ENCODE data around the gene MSI1. TPM values are rescaled to one million over a fixed set of nuclear protein-coding genes. Genes with fewer than 3 reads are reported as not detected.

MSI1 gene
- total RNA-seq, 1 experiment from 2014 or later, result 1.7 TPM

DNA sequence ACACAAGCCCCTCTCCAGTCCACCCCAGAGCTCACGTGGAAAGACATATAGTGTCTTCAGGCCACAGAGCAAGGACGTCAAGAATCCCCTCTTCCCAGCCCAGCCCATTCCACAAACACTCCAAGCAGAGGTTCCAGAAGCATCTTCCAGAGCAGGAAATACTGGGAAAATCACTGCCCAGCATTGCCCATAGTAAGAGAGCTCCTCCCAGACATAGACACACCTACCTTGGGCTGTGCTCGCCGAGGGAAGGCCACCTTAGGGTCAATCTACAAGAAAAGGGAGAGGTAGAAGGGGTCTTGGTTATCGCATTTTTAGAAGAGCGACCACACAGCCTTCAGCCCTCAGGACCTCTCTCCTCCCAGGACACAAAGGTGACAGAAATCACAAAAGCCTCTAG is 4.5 kb downstream of the MSI1 start:
- Histone ChIP-seq H3K27ac (no peak overlapping the region), H3K79me2 (ENCODE audit: low read depth) (no peaks in the 10 kb centered on the region), H4K20me1 (ENCODE audit: insufficient read depth) (no peaks in the 10 kb centered on the region), H3F3A (ENCODE audit: insufficient read depth, low read depth) (no peaks in the 10 kb centered on the region), H3K9me2 (ENCODE audit: insufficient read depth) (no peaks in the 10 kb centered on the region), H3K27me3 (ENCODE audit: insufficient read depth, low read depth) (peaks cover 10% of the 10 kb centered on the region), H3K4me2 (no peak overlapping the region), H3K4me1 (replicated peaks; ENCODE audit: insufficient read depth) (no peaks in the 10 kb centered on the region), H3K36me3 (ENCODE audit: low read depth) (no peaks in the 10 kb centered on the region), H2AFZ (no peak overlapping the region), H3K9me3 (ENCODE audit: insufficient read depth, low read depth) (no peaks in the 10 kb centered on the region), H3K4me3 (no peak overlapping the region)
- BruUV-seq (replicated peaks), result no TSS peak
- DNase-seq, result no peak
- TF ChIP-seq EZH2 (IDR thresholded peaks at IDR 0.05; ENCODE audit: low read depth), result no peak
- TF ChIP-seq, protein P1, sequence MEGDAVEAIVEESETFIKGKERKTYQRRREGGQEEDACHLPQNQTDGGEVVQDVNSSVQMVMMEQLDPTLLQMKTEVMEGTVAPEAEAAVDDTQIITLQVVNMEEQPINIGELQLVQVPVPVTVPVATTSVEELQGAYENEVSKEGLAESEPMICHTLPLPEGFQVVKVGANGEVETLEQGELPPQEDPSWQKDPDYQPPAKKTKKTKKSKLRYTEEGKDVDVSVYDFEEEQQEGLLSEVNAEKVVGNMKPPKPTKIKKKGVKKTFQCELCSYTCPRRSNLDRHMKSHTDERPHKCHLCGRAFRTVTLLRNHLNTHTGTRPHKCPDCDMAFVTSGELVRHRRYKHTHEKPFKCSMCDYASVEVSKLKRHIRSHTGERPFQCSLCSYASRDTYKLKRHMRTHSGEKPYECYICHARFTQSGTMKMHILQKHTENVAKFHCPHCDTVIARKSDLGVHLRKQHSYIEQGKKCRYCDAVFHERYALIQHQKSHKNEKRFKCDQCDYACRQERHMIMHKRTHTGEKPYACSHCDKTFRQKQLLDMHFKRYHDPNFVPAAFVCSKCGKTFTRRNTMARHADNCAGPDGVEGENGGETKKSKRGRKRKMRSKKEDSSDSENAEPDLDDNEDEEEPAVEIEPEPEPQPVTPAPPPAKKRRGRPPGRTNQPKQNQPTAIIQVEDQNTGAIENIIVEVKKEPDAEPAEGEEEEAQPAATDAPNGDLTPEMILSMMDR (conservative IDR thresholded peaks at IDR 0.05), result no peak
- ChIA-PET POLR2A (ENCODE audit: unreplicated experiment) (no interaction called here), CTCF (interaction anchor here (0.6 kb wide), 1 partner anchor 74 kb away, joined by 3 read pairs; no protein-coding TSS in a partner anchor)
- intact Hi-C loops (cut with micrococcal nuclease; ENCODE audit: unreplicated experiment), result no loop called here

DNA sequence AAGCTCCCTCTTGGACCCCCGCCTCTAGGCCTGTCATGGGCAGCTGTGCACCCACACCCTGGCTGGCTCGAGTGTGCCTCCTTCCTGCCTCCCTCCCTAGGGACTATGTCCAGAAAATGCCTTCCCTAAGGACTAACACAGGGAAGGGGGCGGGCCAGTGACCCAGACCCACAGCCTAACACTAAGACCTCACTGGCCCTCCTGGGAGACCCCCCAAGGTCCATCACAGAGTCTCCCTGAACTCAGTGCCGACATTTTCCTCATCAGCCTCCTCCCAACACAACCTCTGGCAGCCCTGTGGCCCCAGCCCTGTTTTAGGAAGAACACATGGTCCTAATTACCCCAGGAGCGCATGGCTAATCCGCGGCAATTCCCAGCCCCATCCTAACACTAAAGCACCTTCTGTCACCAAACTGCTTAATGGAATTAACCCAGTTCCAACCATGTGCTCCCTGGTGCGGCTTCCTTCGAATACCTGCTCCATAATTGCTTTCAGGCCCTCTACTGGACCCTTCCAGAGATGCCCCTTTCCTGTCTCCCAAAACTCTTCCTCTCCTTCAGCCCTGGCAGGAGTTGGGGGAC is 5.6 kb downstream of the MSI1 start:
- Histone ChIP-seq H3K9me2 (ENCODE audit: insufficient read depth) (no peaks in the 10 kb centered on the region), H3K9me3 (ENCODE audit: insufficient read depth, low read depth) (no peaks in the 10 kb centered on the region), H3K27ac (no peak overlapping the region), H3K4me1 (replicated peaks; ENCODE audit: insufficient read depth) (no peaks in the 10 kb centered on the region), H4K20me1 (ENCODE audit: insufficient read depth) (no peaks in the 10 kb centered on the region), H3K4me3 (no peak overlapping the region), H3K27me3 (ENCODE audit: insufficient read depth, low read depth) (peaks cover 9% of the 10 kb centered on the region; the same call in 1 of the 2 replicates), H3F3A (ENCODE audit: insufficient read depth, low read depth) (no peaks in the 10 kb centered on the region), H3K36me3 (ENCODE audit: low read depth) (no peaks in the 10 kb centered on the region), H3K79me2 (ENCODE audit: low read depth) (no peaks in the 10 kb centered on the region), H3K4me2 (no peak overlapping the region), H2AFZ (no peak overlapping the region)
- TF ChIP-seq, protein P1 (conservative IDR thresholded peaks at IDR 0.05), result no peak
- TF ChIP-seq EZH2 (IDR thresholded peaks at IDR 0.05; ENCODE audit: low read depth), result no peak
- intact Hi-C loops (cut with micrococcal nuclease; ENCODE audit: unreplicated experiment), result no loop called here
- ChIA-PET CTCF (no interaction called here), POLR2A (ENCODE audit: unreplicated experiment) (no interaction called here)
- no TSS peak for BruUV-seq (replicated peaks)
- DNase-seq, result no peak

DNA sequence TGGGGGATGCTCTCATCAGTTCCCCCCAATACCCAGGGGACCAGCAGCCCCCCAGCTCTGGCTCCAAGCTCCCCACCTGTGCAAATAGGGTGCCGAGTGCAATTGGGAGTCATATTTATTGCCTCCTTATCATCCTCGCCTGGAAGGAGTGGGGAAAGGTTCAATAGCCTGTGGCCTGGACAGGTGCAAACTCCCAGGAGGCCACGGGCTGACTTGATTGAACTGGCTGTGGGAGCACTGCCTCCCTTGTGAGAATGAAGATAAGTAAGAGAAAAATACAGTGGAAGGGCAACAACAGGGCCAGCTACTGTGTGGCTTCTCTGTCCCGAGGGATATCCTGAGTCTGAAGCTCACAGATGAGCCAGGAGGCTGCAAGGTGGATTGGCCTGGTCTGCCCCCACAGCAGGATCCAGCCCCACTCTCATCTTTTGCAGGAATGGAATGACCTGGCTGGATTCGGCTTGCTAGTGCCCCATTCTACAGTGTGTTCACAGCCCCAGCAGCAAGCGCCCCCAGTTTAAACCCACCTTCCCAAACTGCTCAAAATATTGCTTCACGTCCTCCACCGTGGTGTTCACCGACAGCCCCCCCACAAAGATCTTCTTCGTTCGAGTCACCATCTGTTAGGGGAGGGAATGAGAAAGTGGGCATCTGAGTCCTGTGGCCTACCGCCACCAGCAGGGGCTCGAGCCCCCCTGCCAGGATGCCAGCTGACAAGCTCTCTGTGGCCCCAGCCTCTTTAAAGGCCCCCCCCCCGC is 6.3 kb downstream of the MSI1 start:
- Histone ChIP-seq H3K27ac (no peak overlapping the region), H3K4me3 (no peak overlapping the region), H2AFZ (no peak overlapping the region), H4K20me1 (ENCODE audit: insufficient read depth) (no peaks in the 10 kb centered on the region), H3K4me1 (replicated peaks; ENCODE audit: insufficient read depth) (no peaks in the 10 kb centered on the region), H3K27me3 (ENCODE audit: insufficient read depth, low read depth) (peaks cover 7% of the 10 kb centered on the region; the same call in 1 of the 2 replicates), H3K79me2 (ENCODE audit: low read depth) (no peaks in the 10 kb centered on the region), H3K4me2 (no peak overlapping the region), H3K36me3 (ENCODE audit: low read depth) (no peaks in the 10 kb centered on the region), H3K9me3 (ENCODE audit: insufficient read depth, low read depth) (no peaks in the 10 kb centered on the region), H3K9me2 (ENCODE audit: insufficient read depth) (no peaks in the 10 kb centered on the region), H3F3A (ENCODE audit: insufficient read depth, low read depth) (no peaks in the 10 kb centered on the region)
- DNase-seq, result no peak
- no peak for TF ChIP-seq EZH2 (IDR thresholded peaks at IDR 0.05; ENCODE audit: low read depth)
- TF ChIP-seq, protein P1 (conservative IDR thresholded peaks at IDR 0.05), result no peak
- intact Hi-C loops (cut with micrococcal nuclease; ENCODE audit: unreplicated experiment), result no loop called here
- BruUV-seq (replicated peaks), result no TSS peak
- ChIA-PET CTCF (interaction anchor here (0.6 kb wide), 1 partner anchor 15 kb away, joined by 7 read pairs; no protein-coding TSS in a partner anchor), POLR2A (ENCODE audit: unreplicated experiment) (interaction anchor here (0.5 kb wide), 1 partner anchor 188 kb away, joined by 4 read pairs; no protein-coding TSS in a partner anchor)
